Bladder microvascular endothelial cell (primary cell): ENCODE measurements around the gene ZNF121. TPM values are rescaled to one million over a fixed set of nuclear protein-coding genes. Genes with fewer than 3 reads are reported as not detected.

Experiments used
- total RNA-seq: library from RNA; depleted of rRNA; stranded (reverse); fragments of >200 nt; gene quantifications from 2 replicates; pipeline ENCODE4 v1.2.3, GENCODE V29; 2014

ZNF121 gene
- total RNA-seq = 17.0 and 39.1 TPM in 2 replicates

GRCh38 chr19:9584073-9584833, at the start of gene ZNF121:
Gene ZNF121 (minus strand): TSS chr19:9584504. CDS start chr19:9568097, 16,407 bp downstream.

GRCh38 chr19:9621156-9622037, 37.1 kb upstream of the ZNF121 start, which contains the start of gene ZNF561:
Gene ZNF561 (minus strand): TSS chr19:9621232. CDS start chr19:9619456, 1,776 bp downstream.

GRCh38 chr19:9538183-9539058, 45.9 kb downstream of the ZNF121 start, which contains the start of gene ZNF426:
Gene ZNF426 (minus strand): TSS chr19:9538645. CDS start chr19:9536232, 2,413 bp downstream.

Other genes starting within 250 kb of the ZNF121 start
- 0.32 and 2.3 TPM in 2 replicates for gene ZNF177, start 221.5 kb downstream of the ZNF121 start, total RNA-seq
- gene ZNF266, start 148.9 kb downstream of the ZNF121 start, total RNA-seq = 9.6 and 13.8 TPM in 2 replicates
- gene ZNF560, start 85.9 kb downstream of the ZNF121 start, total RNA-seq = 0.06 and 0.49 TPM in 2 replicates
- gene ZNF426, start 45.9 kb downstream of the ZNF121 start, total RNA-seq = 12.3 and 20.5 TPM in 2 replicates
- gene ZNF561, start 36.7 kb upstream of the ZNF121 start, total RNA-seq = 20.2 and 51.4 TPM in 2 replicates
- 12.8 and 30.5 TPM in 2 replicates for gene ZNF562, start 90.6 kb upstream of the ZNF121 start, total RNA-seq
- gene ZNF846, start 184.2 kb upstream of the ZNF121 start, total RNA-seq = 5.0 and 7.2 TPM in 2 replicates
- gene FBXL12, start 234.6 kb upstream of the ZNF121 start, total RNA-seq = 7.6 and 9.4 TPM in 2 replicates
- 180 and 305 TPM in 2 replicates for gene UBL5, start 243.4 kb upstream of the ZNF121 start, total RNA-seq